HG03439 (cell line): ENCODE data around the gene NFX1.

Source experiments
- ATAC-seq: cut with Tn5 transposase; IDR thresholded peaks from one replicate; pipeline ENCODE4 v1.9.1; 2021; ENCODE audit warnings: mild to moderate bottlenecking, moderate library complexity; ENCODE audit not compliant: unreplicated experiment

The NFX1 gene

DNA sequence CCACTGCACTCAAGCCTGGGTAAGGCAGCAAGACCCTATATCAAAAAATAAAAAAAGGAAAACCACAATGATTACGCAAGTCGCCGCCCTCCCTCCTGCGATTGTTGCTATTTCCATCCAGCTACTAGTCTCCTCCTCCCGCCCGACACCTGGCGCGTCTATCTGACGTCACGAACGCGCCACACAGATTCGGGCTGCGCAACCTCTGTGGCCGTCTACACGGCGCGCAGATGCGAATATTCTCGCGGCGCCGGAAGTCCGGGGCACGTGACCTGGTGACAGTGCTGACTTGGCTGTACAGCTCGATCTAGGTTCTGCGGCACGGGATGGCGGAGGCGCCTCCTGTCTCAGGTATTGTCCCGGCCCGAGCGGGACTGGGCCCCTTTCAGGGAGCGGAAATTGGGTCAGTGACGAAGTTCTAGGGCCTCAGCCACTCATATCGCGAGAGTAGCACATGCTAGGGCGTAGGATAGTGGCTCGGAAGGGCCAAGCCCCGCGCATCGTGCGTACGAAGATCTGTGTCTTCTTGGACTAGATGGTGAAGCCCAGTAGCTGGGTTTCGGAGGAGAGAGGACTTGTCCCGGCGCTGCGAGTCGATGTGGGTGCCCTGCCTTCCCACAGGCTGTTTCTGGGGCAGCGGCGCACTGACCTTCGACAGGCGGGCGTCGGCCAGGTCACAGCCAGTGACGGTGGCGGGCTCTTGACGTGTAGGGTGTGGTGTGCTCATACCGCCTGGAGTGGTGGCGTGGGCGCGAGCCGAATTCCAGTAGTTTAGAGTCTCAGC is at the start of gene NFX1:
NFX1 (plus strand) TSS at position 270 of the 784 bp plus-strand sequence; CDS start at position 327, 57 bp downstream.
- peak; percentile 83 for ATAC-seq

DNA sequence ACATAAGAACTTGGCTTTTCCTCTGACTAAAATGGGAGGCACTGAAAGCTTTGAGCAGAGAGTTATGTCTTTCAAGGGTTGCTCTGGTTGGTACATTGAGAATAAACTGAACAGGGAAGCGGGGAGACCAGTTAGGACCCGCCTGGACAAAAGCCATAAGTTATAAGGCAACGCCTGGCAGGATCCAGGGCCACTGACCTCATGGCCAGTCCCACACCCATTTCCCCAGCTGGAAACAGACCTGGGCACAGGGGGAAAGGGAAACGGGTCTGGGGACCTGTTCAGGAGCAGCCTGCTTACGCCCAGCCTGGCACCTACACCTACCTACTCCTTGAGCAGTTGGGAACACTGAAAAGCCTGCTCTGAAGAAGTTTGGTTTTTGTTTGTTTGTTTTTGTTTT is 49.0 kb upstream of the NFX1 start:
- no peak for ATAC-seq

DNA sequence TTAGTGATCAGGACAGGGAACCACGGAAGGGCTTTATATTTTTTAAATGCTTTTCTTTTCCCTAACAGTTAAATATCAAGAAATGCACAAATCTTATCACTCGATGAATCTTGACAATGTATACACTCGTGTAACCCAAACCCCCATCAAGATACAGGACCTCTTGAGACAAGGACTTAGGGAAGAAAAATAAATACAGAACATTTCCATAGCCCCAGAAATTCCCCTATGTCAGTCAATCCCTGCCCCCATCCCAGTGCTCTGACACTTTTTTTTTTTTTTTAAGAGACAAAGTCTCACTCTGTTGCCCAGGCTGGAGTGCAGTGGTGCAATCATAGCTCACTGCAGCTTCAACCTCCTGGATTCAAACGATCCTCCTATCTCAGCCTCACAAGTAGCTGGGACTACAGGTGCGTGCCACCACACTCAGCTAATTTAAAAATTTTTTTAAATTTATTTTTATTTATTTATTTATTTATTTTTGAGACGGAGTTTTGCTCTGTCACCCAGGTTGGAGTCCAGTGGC is 47.6 kb upstream of the NFX1 start:
- no peak for ATAC-seq

DNA sequence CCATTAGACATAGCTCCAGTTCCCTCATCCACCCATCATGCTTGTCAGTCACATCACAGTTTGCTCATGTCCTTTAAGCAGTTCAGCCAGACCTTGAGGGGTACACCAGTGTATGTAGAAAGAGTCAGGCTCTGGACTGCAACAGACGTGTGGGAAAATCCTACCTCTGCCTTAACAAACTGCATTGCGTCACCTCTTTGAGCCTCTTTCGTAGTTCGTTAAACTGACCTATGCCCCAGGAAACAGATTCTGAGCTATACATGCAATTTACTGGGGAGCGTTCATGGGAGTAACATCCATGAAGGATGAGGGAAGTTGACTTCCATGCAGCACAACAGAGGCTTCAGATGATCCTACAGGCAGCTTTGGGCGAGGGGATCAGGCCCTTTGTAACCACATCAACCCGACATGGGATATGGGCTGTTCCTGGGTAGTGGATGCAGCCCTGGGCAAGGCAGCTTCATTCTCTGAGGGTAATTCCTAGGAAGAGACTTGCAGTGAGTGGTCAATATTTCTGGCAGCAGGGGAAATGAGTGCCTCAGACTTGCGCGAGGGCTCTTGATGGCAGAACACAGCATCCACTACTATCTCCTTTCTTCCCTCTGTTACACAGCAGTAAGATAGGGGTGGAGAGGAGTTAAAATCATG is 46.1 kb upstream of the NFX1 start:
- ATAC-seq = no peak

DNA sequence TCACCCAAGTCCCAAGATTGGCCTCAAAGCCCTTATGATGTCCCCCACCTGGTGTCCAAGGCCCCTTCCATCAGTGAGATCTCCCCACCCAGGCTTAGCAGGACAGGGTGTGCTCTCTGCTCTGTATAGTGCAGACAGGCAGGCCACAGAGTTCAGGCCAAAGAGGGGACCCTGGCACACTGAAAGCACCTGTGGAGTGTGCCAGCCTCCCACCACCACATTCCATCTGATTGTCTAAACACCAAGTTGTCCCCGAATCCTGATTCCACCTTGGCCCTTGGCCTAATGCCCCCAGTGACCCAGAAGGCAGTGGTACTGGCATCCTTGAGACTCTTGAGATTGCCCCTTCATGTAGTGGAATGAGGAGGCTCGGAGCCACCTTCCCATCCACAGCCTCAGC is 45.0 kb upstream of the NFX1 start:
- no peak for ATAC-seq

DNA sequence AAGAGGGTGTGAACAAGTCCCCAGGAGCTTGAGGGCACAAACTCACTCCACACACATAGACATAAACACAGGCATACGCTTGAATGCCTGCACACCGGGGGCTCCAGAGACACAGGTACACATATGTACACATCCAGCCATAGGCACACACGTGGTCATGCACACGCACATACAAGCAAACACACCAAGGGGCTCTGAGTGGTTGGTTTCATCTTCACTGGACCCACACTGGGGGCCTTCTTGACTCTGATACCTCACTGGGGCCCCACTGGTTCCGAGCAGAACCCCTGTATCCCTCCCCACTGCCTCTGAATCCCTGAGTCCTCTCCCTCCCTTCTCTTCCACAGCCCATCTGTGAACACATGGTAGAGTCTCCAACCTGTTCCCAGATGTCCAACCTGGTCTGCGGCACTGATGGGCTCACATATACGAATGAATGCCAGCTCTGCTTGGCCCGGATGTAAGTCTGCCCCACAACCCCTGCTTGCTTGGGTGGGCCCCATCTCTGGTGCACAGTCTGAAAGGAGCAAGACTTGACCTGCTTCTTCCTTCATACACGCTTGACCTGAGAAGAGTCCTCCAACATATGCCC is 44.0 kb upstream of the NFX1 start:
- ATAC-seq = no peak

DNA sequence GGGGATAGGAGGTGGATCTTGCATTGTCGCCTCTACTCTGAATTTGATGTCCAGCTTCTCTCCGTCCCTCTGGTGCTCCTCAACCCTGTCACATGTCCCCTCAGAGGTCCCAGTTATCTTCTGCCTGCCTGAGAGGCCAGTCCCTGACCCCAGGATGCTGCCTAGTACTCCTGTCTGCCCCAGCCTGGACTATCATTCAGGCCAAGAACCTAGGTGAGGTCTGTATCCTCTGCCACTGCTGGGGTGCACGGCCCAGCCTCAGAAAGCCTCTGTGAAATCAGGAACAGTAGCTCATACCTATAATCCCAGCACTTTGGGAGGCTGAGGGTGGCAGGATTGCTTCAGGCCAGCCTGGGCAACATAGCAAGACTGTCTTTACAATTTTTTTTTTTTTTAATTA is 41.7 kb upstream of the NFX1 start:
- ATAC-seq = peak; percentile 3

DNA sequence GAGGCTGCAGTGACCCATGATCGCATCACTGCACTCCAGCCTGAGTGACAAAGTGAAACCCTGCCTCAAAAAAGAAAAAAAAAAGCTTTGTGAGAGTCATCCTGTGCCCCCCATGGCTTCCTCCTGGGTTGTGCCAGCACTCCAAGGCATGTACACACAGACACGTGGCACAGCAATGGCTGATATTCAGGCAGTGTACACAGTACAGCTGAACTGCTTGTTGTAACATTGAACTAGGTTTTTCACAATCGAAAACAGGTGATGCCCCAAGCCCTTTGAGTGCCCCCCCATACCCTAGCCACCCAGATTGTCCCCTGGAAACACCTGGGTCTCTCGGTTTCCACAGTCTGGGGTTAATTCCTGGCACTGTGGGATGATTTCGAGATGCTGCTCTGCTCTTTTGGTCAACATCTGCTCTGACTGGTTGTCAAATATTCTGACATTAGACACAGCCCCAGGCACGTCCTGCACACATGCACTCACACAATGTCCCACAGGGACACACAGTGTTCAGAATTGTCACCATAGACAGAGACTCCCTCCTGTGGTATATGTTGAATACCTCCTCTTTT is 41.1 kb upstream of the NFX1 start:
- peak; percentile 48 for ATAC-seq

DNA sequence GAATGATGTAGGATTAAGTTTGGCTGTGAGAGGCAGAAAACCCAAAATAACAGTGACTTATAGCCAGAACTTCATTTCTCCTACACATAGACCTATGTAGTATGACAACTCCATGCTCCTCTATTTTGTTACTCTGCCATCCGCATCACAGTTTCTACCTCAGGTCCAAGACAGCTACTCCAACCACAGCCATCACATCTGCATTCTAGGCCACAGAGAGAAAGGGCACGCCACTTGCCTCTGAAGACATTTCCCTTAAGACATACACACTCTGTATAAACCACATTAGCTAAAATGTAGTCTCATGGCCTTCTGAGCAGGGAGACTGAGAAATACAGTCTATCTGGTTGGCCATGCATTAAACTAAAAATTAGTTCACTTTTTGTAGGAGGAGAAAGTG is 40.3 kb upstream of the NFX1 start:
- no peak for ATAC-seq

DNA sequence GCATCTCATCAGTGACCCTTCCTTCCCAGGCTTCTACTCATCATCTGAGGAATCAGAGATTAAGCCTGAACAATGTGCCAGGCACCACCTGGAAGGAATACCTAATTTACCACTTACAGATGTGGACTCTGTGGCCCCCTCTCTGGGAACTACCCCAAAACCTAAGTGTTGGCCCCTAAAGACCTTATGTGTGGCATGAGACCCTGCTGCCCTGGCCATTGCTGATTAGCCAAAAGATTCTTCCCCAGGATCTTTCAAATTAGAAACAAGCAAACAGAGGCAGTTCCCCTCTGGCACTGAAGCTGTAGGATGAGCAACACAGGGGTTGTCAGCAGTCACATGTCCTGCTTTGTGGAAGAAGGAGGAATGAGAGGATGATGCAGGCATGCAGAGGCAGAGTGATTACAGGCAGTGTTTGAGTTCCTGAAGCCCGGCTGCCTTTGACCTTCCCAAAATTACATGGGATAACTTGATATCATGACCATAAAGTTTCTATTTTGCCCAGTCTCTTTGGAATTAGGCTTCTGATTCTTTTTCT is 39.8 kb upstream of the NFX1 start:
- ATAC-seq = no peak

DNA sequence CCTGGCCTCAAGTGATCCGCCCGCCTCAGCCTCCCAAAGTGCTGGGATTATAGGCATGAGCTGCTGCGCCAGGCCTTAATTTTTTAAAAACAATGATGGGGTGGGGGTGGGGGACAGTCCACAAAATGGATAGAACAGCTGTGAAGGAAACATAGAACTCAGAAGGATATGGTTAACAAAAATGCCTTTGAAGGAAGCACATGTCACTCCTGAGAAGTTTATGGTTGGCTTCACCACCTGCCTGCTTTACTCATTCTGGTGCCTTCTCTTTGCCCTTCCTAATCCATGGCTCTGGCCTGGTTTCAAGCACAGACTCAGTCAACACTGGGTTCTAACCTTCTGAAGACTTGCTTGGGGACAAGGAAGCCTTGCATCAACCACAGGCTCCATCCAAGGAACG is 36.1 kb upstream of the NFX1 start:
- ATAC-seq = no peak

DNA sequence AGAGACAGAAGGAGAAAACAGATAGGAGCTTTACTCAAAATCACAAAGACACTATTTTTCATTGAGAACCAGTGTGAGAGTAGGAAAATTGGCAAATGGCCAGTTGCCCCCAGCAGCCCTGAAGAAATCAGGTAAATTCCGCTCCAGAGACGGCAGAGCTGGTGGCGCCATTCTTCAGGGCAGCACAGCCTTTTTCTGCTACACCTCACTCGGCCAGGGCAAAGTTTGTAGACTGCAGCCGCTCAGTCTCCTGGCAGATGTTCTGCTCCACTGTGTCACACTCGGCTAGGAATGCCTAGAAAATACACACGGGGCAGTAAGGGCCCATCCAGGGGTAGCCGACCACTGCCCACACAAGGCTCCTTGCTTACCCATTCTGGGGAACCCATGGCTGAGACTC is 35.3 kb upstream of the NFX1 start:
- no peak for ATAC-seq

DNA sequence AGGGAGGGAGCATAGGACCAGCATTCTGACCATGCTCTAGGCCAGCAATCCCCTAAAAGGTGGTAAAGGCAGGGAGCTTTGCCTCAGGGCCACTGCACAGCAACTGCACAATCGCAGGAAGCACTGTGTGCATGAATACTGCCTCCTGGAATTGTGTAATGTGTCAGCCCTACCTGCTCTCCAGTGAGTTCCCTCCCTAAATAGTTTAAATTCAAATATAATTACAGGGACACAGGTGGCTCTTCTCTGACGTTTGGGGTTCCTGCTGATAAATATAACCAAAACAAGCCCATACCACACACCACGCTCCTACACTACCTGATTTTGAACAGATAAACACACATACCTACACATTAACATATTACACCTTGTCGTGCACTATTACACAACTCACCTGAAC is 34.8 kb upstream of the NFX1 start:
- ATAC-seq = no peak

DNA sequence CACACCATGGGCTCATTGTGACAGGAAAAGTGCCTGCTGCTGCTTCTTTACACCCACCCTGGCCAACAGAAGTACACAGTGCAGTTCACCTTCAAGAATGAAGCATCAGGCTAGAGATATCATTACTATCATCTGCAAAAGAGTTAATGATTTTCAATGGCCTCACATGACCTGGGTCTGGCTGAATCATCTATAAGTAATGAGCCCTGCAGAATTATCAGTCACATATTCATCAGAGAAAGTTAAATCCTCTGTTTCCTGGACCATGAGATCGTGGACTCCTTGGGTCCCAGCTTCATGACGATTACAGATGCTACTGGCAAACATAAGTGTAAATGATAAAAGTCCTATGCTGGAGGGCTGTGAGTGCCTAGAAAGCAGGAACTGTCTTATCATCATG is 34.1 kb upstream of the NFX1 start:
- no peak for ATAC-seq

DNA sequence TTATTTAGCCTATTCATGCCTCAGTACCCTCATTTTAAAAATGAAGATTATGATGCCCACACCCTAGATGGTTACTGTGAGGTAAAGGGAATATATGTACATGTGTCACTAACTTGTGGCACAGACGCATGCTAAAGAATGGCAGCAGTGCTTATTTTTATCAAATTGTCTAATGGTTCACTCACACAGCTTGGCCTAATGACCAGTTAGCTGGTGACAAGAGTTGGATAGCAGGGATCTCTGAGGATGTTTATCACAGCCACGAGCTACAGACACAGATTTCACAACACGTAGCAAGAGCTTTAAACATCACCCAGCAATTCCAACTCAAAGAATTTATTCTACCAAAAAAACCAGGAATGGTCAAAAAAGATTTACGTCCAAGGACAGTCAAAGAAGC is 33.0 kb upstream of the NFX1 start:
- no peak for ATAC-seq

DNA sequence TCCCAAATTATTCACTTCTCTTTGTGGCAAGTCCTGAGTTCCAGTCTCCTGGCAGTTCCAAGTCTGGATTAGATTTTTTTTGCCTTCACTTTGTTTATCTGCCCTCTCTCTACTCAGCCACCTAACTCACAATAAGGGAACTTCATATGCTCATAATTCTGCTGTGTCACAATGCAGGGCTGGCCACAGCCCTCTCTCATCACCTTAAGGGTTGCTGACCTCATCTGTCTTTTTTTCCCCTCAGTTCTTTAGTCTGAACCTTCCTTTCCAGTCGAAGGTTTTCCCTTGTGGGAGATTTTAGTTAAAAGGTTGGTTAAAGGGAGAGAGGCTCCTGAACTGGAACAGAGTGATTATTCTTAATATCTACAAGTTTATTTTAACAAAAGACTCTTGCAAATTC is 29.9 kb upstream of the NFX1 start:
- no peak for ATAC-seq

DNA sequence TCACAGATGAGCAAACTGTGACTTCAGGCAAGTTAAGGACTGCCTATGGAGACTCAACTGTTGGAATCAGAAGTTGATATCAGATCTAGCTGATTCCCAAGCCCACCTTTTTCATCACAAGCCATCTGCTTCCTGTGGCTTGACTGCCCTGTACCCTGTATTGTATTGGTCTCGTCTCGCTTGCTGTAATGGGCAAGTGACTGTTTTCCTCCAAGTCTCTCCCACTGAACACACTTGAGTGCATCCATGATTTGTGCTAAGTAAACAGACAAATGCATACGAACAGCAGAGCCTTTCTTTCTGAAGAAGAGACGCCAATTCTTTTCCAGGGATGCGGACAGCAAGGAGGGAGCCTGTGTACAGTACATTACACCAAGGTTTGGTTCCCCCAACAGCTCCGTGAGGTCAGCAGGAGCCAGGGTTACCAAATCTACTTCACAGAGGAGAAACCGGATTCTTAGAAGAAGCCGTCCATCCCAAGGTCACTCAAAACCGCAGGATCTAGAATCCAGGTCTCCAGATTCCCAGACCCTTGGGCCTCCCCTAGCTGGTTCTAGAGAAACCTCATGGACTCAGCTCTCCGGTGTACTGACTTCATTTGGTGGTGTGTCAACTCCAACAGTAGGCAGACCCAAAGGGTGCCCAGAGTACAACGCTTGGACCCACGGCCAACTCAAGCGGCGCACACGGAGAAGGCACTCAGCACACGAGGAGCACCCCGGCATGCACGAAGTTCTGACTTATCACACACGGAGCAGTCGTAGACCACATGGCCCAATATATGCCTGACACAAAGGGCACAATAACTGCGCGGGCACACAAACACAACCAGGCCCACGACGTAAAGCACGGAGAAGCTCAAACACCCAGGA is 26.9 kb upstream of the NFX1 start:
- no peak for ATAC-seq

DNA sequence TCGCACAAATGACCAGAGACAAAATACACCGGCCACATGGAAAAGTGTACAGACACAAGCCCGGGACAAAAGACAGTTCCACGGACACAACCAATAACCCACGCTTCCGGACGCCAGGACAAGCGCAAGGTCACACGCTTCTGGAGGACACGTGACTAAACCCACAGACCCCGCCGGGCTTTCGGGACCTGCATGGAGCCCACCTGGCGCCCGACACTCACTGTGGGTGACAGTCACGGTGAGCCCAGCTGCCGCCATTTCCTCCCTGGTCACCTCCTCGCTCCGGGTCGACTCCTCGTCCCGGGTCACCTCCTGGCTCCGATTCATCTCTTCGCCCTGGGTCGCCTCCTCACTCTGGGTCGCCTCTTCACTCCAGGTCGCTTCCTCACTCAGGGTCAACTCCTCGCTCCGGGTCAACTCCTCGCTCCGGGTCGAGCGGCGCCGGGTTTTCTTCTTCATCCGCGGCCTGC is 26.3 kb upstream of the NFX1 start:
- peak; percentile 40 for ATAC-seq

DNA sequence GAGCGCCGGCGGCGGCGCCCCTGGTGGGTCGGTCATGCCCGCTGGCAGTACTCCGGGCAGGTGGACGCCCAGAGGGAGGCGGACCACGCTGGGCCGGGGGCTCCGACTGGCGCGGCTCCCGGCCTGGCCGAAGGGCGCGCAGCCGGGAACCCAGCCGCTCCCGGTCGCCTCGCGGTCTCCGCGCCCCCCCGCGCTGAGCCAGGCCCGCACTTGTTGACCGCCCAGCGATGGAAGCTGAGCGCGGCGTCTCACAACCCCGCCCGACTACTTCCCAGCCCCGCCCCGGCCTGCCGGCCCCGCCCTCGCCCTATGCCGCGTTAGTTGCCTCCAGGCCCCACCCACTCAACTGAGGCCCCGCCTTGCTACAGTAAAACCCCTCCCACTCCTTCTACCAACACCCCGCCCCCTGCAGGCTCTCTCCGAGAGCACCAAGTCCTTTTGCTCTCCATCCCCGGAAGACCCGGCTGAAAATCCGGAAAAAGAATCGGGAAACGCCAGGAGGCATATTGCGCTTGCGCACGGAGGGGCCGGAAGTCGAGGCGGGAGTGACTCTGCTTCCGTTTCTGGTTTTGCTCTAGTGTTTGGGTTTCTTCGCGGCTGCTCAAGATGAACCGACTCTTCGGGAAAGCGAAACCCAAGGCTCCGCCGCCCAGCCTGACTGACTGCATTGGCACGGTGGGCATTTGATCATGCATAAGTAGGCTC is 25.7 kb upstream of the NFX1 start, which contains the start of the genes BAG1 and CHMP5:
BAG1 (minus strand) TSS at position 236 of the 705 bp plus-strand sequence.
CHMP5 (plus strand) TSS at position 577 of the 705 bp plus-strand sequence; CDS start at position 607, 30 bp downstream.
- peak; percentile 82 for ATAC-seq
